ENCODE measurements around the gene PABPC1L. TPM values are rescaled to one million over a fixed set of nuclear protein-coding genes. Genes with fewer than 3 reads are reported as not detected.
A peak's percentile ranks its signal among the peaks of the same experiment; 100 is the strongest.
"Not testable (repeated sequence)": the region's sequence is repeated elsewhere in the genome, so short reads cannot be mapped to it uniquely, and the experiment has no call there.

The PABPC1L gene
- total RNA-seq, result 15.7 and 27.2 TPM in 2 replicates

DNA sequence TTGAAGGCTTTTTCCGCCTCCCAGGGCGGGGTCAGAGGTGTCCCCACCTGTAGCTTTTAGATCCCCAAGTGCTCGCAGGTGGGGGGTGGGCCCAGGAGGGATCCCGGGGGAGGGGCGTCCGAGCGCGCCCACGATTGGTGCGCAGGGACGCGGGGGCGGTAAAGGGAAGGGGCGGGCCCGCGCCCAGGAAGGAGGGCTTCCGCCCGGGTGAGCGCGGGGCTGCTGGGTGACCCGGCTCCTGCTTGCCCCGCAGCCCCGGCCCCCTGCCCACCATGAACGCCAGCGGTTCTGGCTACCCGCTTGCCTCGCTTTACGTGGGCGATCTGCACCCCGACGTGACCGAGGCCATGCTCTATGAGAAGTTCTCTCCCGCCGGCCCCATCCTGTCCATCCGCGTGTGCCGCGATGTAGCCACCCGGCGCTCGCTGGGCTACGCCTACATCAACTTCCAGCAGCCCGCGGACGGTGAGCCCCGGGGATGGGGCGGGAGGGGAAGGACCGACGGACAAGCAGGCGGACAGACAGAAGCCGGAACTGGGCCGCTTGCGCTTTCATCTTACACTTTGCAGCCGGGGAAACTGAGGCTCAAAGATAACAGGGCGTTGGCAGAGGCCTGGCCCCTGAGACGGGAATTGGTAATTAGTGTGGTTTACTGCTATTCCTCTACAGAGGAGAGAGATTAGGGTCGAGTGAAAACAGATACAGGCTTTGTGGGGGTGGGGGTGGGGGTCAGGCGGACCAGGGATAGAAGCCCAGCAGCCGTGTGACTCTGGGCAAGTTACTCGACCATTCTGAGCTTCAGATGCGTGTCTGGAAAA is at the start of gene PABPC1L:
TSS of gene PABPC1L (plus strand) at position 189 of the 818 bp plus-strand sequence. CDS start at position 273, 84 bp downstream.
- H3K4me3 ChIP-seq (ENCODE audit: low read depth, low read length), result peak within 1 kb of the TSS; percentile 70
- peaks cover 1% of the 10 kb centered on the region for H3K36me3 ChIP-seq (ENCODE audit: control insufficient read depth, insufficient read depth, low read length)
- no peak for DNase-seq (ENCODE audit: low read depth)
- TF ChIP-seq, protein P1, sequence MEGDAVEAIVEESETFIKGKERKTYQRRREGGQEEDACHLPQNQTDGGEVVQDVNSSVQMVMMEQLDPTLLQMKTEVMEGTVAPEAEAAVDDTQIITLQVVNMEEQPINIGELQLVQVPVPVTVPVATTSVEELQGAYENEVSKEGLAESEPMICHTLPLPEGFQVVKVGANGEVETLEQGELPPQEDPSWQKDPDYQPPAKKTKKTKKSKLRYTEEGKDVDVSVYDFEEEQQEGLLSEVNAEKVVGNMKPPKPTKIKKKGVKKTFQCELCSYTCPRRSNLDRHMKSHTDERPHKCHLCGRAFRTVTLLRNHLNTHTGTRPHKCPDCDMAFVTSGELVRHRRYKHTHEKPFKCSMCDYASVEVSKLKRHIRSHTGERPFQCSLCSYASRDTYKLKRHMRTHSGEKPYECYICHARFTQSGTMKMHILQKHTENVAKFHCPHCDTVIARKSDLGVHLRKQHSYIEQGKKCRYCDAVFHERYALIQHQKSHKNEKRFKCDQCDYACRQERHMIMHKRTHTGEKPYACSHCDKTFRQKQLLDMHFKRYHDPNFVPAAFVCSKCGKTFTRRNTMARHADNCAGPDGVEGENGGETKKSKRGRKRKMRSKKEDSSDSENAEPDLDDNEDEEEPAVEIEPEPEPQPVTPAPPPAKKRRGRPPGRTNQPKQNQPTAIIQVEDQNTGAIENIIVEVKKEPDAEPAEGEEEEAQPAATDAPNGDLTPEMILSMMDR (IDR thresholded peaks at IDR 0.05; ENCODE audit: insufficient read depth, low read length, poor library complexity, severe bottlenecking), result no peak
- H3K27me3 ChIP-seq (ENCODE audit: control insufficient read depth, insufficient read depth, low read length), result no peaks in the 10 kb centered on the region

DNA sequence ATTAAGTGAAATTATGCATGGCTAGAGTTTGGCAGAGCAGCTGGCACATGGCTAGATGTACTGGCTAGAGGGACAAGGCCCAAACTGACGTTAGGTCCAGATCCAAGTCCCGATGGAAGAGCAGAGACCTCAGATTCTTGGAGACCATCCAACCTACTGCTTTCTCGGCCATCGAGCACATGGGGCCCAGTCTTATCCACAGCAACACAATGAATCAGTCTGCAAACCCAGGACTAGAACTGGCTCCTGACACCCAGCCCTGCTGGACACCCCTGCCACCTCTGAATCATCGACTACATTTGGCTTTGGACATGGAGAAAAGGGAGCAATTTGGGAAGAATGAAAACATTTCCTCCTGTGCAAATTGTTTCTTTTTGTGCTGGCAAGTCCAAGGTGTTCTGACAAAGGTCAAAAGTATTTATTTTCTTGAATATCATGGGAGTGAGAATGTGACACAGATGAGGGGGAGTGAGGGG is 48.3 kb upstream of the PABPC1L start:
- Histone ChIP-seq H3K36me3 (ENCODE audit: control insufficient read depth, insufficient read depth, low read length) (no peaks in the 10 kb centered on the region), H3K27me3 (ENCODE audit: control insufficient read depth, insufficient read depth, low read length) (no peaks in the 10 kb centered on the region), H3K4me3 (ENCODE audit: low read depth, low read length) (no peak overlapping the region)
- TF ChIP-seq, protein P1 (IDR thresholded peaks at IDR 0.05; ENCODE audit: insufficient read depth, low read length, poor library complexity, severe bottlenecking), result no peak
- peak; percentile 14 for DNase-seq (ENCODE audit: low read depth)

DNA sequence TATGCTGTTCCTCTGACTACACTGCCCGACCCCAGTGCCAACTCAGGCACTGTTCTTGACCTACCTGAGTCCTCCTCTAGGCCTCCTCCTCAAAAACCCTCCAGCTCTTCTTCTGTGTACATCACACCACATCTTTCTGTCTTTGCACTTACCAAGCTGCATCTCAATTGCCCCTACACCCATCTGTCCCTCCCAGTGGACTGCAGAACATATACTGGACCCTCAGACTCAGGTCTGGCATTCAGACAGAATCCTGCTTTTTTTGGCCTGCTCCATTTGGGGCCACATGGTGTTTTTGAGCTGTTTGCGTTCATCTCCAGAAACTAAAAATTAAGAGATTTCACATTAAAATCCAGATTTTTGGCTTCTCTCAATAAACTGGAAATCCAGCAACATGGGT is 47.6 kb upstream of the PABPC1L start:
- TF ChIP-seq, protein P1 (IDR thresholded peaks at IDR 0.05; ENCODE audit: insufficient read depth, low read length, poor library complexity, severe bottlenecking), result no peak
- no peaks in the 10 kb centered on the region for H3K36me3 ChIP-seq (ENCODE audit: control insufficient read depth, insufficient read depth, low read length)
- H3K27me3 ChIP-seq (ENCODE audit: control insufficient read depth, insufficient read depth, low read length), result no peaks in the 10 kb centered on the region
- no peak for DNase-seq (ENCODE audit: low read depth)
- no peak overlapping the region for H3K4me3 ChIP-seq (ENCODE audit: low read depth, low read length)

DNA sequence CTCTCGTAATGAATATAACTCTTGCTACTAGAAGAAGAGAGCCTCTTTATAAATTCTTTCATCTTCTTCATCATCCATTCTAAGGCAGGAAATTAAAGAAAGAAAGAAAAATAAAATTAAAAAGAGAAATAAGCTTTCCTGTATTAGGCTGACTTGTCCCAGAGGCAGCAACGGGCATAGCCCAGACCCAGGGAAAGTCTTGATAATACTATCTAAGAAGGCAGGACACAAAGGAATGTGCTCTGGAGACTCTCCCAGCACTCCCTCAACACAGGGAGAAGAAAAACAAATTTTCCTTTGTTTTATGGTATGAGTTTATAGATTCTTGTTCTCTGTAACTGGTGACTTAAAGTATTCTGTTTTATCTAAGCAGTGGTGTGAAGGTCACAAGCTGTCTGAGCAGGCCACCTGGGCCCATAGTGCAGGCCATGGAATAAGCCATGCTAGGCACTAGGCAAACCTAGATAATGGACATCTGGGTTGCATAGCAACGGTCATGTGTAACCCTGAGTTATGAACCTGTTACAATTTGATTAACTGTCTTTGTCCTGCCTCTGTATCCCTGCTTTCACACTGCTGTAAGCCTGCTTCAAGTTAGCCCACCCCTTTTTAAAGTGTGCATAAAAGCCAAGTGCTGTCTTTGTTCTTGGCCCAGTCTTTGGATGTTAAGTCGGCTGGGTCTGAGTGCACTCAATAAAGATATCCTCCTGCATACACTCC is 46.3 kb upstream of the PABPC1L start:
- H3K4me3 ChIP-seq (ENCODE audit: low read depth, low read length); H3K36me3 ChIP-seq (ENCODE audit: control insufficient read depth, insufficient read depth, low read length); H3K27me3 ChIP-seq (ENCODE audit: control insufficient read depth, insufficient read depth, low read length); DNase-seq (ENCODE audit: low read depth): not testable (repeated sequence)

DNA sequence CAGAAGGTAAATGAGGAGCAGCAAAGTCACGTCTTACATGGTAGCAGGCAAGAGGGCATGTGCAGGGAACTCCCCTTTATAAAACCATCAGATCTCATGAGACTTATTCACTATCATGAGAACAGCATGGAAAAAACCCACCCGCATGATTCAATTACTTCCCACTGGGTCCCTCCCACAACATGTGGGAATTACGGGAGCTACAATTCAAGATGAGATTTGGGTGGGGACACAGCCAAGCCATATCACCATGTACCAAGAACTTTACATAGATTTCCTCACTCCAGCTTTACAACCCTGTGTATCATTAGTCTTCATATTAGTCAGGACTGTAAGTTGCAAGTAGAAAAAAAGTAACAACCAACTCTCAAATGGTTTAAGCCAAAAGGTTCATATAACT is 45.4 kb upstream of the PABPC1L start:
- not testable (repeated sequence) for DNase-seq (ENCODE audit: low read depth); H3K4me3 ChIP-seq (ENCODE audit: low read depth, low read length); H3K27me3 ChIP-seq (ENCODE audit: control insufficient read depth, insufficient read depth, low read length); H3K36me3 ChIP-seq (ENCODE audit: control insufficient read depth, insufficient read depth, low read length)

DNA sequence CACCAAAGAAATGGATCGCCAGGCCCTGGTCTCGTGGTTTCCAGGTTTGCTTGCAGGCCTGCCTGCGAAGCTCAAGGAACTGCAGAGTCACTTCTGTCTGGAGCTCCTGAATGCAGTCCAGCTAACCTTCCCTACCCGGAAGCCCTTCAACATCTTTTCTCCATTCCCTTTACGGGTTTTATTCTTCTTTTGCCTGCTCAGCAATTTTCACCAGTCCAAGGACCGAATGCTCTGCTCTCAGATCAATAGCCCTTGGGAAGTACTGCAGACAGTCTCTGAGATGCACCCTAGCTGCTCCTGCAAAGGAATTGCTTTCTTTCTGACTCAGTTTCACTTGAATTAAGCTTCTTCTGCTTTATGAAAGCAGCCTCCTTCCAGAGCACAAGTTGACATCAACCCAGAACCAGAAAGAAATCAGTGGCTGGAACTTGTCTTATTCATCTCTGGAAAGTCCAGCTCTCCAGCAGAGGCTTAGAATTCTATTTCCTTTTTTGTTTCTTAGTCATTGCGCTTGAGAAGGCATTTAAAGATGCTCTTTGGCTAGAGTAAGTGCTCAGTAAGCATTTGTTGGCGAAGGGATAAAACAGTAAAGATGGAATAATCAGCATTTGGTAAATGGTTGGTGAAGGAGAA is 43.0 kb upstream of the PABPC1L start:
- TF ChIP-seq, protein P1 (IDR thresholded peaks at IDR 0.05; ENCODE audit: insufficient read depth, low read length, poor library complexity, severe bottlenecking), result no peak
- no peaks in the 10 kb centered on the region for H3K36me3 ChIP-seq (ENCODE audit: control insufficient read depth, insufficient read depth, low read length)
- no peaks in the 10 kb centered on the region for H3K27me3 ChIP-seq (ENCODE audit: control insufficient read depth, insufficient read depth, low read length)
- no peak overlapping the region for H3K4me3 ChIP-seq (ENCODE audit: low read depth, low read length)
- no peak for DNase-seq (ENCODE audit: low read depth)
